ENCODE measurements around the gene TEX19.
A peak's percentile ranks its signal among the peaks of the same experiment; 100 is the strongest.
"Not testable (repeated sequence)": the region's sequence is repeated elsewhere in the genome, so short reads cannot be mapped to it uniquely, and the experiment has no call there.

The TEX19 gene

DNA sequence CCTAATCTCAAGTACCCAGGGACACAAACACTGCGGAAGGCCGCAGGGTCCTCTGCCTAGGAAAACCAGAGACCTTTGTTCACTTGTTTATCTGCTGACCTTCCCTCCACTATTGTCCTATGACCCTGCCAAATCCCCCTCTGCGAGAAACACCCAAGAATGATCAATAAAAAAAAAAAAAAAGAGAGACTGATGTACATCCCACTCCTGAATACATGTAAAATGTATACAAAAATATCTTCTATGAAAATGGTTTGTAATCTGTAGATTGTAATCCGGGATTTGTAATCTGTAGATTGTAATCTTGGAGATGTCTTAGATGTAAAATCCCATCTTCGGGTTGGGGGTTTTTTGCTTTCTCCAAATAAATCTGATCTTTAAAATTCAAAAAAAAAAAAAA lies 18.2 kb downstream of the TEX19 start:
- DNase-seq (ENCODE audit: low spot score), result not testable (repeated sequence)

DNA sequence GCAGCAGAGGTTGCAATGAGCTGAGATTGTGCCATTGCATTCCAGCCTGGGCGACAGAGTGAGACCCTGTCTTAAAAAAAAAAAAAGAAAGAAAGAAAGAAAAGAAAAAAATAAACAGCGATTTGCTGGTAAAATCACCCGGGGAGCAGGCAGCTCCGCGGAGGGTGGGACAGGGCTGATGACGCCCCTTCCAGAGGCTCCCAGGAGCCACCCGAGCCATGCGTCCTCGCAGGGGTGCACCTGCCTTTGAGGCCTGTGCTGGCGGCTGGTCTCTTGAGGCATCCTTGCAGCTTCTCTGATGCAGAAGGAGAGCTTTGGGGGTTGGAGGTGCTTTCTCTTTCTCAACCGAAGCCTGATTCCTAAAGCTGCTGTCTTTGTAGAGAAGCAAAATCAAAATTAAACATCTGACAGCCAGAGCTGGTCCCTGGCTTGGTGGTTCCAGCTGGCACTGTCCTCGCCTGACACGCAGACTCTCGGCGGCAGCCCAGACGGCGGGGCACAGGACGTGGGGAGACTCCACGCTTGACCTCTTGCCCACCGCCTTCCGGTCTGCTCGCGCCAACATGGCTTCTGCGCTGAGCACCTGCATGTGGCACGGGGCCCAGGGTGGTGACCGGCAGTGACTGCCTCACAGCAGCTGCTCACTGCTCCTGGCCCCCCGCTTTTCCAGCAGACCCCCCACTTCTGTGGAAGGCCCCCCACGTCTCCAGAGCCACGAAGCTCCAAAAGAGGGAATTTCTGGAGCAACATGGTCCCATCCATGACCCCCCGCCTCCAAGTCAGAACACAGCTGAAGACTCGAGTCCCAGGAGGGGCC lies 19.1 kb downstream of the TEX19 start:
- no peak for DNase-seq (ENCODE audit: low spot score)

DNA sequence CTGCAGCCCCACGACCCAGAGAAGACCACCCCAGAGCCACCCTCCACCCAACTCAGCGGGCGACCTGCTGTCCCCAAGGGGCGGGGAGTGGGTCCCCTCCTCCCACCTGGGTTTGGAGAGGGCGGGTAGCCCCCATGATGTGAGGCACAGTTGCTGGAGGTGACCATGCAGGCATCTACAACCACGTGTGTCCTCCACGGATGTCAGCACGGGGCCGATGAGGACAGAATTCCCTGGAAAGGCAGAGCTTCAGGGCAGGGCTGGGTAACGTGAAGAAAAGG lies 19.6 kb downstream of the TEX19 start:
- DNase-seq (ENCODE audit: low spot score), result no peak

DNA sequence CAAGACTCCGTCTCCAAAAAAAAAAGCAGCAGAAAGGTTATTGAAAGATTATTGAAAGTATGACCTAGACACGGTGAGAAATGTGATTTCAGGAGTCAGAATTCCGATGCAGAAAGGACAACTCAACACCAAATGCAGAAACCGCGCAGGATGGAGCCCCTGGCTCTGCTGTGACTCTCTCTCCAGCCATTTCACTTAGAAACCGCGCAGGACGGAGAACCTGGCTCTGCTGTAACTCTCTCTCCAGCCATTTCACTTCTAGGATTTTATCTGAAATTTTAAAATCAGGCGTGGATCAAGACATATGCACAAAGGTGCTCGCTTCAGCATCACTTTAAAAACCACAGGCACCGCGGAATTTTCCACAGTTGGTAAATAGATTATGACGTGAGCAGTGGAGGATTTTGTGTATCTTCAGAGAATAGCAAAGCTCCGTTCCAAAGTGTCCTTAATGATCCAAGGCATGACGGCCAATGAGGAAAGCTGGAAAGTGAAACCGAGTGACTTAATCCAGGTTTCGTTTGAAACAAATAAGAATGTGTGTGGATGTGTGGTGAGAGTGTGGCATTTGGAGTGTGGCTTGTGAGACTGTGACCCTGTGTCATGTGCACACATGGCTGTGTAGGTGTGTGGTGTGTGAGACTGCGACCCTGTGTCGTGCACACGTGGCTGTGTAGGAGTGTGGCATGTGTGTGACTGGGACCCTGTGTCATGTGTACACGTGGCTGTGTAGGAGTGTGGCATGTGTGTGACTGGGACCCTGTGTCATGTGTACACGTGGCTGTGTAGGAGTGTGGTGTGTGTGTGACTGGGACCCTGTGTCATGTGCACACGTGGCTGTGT lies 22.0 kb downstream of the TEX19 start:
- DNase-seq (ENCODE audit: low spot score), result peak; percentile 36

DNA sequence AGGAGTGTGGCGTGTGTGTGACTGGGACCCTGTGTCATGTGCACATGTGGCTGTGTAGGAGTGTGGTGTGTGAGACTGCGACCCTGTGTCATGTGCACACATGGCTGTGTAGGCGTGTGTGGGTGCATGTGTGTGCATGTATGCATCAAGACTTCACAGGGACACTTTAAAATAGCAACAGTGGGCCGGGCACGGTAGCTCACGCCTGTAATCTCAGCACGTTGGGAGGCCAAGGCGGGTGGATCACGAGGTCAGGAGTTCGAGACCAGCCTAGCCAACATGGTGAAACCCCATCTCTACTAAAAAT lies 22.6 kb downstream of the TEX19 start:
- DNase-seq (ENCODE audit: low spot score), result not testable (repeated sequence)

DNA sequence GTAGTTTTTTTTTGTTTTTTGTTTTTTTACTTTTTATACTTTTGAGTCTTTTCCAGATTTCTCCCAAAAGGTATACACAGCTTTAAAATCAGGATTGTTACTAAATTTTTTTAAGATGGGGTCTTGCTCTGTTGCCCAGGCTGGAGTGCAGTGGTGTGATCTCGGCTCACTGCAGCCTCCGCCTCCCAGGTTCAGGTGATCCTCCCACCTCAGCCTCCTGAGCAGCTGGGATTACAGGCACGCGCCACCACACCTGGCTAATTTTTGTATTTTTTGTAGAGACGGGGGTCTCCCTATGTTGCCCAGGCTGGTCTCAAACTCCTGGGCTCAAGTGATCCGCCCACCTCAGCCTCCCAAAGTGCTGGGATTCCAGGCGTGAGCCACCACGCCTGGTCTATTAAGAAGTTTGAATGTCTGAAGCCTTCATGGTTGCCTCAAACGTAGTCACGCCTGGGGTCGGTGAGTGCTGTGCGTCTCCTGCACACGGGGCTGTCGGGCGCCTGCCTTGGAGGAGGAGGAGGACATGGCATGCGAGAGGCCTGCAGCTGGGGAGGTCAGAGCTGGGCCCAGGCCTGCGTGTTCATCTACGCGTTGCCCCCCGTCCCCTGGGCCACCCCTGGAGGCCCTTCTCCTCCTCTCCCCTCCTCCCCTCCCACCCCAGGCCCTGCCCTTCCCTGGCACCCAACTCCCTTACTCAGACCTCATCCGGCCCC lies 23.3 kb downstream of the TEX19 start:
- not testable (repeated sequence) for DNase-seq (ENCODE audit: low spot score)

DNA sequence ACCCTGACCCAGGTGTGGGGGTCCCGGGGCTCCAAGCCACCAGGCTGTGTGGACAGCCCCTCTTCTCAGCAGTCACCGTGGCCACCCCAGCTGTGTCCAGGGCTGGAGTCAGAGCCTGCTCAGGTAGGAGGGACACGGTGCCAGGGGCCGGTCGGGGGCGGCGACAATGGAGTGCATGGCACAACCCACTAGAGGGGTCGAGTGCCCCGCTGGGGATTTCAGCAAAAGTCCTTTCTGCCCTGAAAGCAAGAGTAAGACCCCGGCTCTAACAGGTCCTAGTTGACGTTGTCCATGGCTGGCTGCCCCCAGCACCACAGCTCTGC lies 23.8 kb downstream of the TEX19 start:
- DNase-seq (ENCODE audit: low spot score), result no peak

DNA sequence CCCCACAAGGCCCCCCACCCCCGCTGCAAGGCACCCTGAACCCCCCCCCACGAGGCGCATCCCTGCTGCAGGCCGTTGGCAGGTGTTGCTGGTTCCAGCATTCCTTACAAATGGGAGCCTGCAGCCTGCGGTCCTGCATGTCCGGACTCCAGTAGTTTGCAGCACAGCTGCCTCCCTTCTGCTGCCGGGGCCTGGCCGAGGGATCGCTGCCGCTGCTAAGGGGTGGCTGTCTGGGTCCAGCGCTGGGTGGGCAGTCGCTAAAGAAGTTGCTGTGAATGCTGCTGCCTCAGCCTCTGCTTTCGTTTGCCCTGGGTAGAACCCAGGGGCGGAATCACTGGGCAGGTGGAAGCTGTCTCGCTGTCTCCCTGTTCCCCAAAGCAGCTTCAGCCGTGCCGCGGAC lies 24.4 kb downstream of the TEX19 start:
- no peak for DNase-seq (ENCODE audit: low spot score)

DNA sequence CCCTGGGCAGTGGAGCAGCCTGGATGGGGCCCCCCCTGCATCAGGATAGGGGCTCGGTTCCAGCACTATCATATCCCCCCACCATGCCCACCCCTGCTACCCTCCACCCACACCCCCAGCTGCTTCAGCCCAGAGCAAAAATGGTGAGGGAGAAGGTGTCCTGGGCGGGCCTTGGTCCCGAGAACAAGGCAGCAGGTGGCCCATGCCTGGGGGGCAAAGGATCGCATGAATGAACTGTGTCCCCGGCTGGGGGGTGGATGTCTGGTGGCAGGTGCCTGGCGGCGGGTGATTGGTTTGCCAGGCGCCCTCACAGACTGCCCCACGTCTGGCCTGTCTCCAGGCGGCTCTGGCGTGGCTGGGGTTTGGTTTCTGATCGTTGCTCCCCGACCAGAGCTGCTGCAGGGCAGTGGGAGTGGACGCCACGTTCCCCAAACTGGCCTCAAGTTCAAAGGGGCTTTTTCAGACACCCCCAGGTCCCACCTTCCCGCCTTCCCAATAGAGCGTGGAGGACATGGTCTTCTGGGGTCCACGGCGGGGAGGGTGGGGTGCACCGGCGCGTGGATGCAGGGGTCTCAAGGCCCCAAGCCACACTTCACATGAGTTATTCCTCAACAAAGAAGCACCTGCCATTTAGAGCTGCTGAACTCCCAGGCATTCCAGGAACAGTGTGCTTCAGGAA lies 25.1 kb downstream of the TEX19 start:
- DNase-seq (ENCODE audit: low spot score), result no peak

DNA sequence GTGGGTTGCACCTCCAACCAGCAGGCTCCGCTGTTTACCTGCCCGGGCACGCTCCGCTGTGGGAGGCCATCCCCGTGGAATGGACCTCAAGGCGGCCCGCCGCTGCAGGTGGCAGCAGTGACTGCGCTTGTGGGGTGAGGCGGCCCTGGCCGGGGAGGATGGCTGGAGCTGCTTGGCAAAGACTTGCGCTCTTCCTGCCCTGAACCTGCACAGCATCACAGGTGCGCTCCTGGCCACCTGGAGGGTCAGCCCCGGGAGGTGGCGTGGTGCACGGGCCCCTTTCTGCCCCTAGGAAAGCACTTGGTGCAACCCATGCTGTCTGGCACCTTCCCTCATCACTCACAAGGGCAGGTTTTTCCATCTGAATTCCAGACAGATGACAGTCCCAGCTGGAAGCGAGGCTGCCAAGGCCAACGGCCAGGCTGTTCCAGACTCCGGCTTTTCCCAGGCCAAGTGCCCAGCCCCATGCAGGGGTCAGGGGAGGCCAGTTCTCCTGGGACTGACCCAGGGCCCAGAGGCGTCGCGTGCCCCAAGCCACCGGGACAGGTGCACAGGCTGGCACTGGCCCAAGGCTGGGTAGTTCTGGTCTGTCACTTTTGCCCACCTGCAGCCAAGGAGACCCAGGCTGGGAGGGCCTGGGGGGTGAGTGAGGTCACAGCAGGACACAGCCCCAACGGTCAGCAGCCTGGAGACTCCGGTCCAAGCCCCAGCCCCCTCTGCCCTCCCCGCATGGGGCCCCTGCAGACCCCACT lies 25.9 kb downstream of the TEX19 start:
- DNase-seq (ENCODE audit: low spot score), result peak; percentile 66

DNA sequence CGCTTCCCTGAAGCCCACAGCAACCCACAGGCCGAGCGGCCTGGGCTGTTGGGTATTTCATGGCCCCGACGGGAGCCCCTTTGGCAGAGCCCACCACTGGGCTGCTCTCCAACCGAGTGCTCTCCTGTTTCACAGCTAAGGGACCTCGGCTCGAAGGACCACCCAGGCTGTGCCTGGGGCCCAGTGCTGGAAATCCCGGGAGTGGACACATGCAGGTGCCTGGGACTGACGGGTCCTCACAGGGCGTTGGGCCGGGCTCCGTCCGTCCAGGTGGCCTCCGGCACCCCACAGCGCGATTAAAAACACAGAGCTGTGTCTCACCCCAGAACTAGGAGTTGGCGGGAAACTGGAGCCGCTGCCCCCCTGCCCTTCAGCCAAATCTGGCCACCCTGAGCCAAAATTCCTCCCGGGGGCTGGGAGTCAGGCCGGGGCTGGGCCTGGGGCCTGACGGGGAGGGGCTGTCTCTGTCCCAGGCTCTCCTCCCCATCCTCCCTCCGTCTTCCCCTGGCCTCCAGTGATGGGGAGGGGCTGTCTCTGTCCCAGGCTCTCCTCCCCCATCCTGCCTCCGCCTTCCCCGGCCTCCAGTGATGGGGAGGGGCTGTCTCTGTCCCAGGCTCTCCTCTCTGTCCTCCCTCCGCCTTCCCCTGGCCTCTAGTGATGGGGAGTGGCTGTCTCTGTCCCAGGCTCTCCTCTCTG lies 26.7 kb downstream of the TEX19 start:
- DNase-seq (ENCODE audit: low spot score), result no peak

DNA sequence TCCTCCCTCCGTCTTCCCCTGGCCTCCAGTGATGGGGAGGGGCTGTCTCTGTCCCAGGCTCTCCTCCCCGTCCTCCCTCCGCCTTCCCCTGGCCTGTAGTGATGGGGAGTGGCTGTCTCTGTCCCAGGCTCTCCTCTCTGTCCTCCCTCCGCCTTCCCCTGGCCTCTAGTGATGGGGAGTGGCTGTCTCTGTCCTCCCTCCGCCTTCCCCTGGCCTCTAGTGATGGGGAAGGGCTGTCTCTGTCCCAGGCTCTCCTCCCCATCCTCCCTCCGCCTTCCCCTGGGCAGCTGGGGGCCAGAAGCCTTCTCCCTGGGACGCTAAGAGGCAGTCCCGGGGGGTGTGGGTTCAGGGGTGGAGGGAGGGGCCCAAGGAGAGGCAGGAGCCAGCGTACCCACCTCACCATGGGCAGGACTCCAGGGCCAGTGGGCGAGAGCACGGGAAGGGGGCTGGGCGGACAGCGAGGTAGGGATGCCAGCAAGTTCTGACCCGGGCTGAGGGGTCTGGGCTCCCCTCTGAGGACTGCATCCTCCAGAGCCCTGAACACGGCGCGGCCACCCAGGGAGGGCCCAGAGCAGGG lies 27.3 kb downstream of the TEX19 start:
- DNase-seq (ENCODE audit: low spot score), result no peak

DNA sequence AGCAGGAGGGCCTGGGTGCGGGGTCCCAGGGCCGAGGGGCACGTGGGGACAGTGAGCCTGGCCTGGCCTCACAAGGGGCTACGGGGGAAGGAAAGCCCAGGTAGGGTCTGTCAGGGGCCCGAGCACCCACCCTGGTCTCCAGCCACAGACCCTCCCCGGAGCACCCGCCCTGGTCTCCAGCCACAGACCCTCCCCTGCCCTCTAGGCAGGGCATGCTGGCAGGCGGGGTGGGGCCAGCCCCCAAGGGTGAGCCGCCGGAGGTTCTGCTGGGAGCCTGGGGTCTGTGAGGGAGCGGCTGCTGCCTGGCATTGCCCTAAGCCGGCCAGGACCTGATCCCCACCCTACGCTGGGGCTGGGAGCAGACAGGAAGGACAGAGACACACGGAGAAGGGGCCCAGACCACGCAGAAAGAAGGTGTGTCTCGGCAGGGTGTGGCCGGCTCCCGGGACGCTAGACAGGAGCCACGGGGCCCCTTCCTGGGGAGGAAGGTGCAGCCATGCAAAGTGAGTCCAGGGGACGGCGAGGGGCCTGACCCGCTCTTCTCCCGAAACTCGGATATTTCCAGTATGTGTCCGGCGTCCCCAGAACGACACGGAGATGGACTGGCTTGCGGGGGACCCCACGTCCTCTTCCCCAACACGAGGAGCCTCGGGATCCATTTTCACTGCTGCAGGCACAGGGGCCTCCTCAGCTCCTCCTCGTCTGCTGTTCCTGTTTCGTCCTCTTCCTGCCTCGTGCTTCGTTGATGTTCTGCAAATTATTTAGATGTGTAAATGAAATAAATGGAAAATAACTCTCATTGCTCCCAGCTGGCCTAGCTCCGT lies 28.0 kb downstream of the TEX19 start:
- no peak for DNase-seq (ENCODE audit: low spot score)

DNA sequence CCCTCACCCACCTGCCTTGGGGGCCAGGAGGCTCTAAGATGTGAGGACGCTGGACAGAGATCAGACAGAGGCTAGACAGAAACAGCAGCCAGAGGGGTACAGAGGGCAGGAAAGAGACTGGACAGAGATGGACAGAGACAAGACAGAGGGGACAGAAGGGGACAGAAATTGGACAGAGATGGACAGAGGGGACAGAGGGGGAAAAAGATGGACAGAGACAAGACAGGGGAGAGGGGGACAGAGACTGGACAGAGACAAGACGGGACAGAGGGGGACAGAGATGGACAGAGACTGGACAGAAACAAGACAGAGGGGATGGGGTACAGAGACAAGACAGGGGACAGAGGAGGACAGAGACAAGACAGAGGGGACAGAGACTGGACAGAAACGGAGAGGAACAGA lies 28.7 kb downstream of the TEX19 start:
- no peak for DNase-seq (ENCODE audit: low spot score)

DNA sequence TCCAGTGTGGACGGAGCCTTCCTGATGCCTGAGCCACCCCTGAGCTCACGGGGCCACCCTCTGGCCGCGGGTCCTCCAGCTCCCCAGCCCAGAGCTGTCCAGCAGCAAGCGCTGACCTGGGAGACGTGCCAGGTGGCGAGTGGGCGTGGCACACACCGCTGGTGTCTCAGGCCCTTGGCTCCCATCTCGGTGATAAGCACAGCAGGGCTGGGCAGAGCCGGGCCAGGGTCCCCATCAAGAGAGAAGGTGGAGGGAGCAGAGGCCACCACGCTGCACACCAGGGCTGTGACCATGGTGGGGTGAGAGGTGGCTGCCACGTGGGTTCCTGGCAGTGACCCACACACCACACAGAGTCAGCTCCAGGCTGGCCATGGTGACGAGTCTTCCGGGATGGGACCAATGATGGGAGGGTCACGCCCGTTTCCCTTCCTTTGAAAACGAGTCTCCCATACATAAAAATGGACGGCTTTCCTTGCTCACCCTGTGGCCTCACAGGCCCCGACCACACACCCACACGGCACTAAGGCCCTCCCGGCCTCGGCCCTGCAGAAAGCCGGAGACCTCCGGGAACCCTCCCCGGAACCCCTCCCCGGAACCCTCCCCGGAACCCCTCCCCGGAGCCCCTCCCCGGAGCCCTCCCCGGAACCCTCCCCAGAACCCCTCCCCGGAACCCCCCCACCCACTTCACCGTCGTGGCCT lies 29.3 kb downstream of the TEX19 start:
- peak; percentile 49 for DNase-seq (ENCODE audit: low spot score)

DNA sequence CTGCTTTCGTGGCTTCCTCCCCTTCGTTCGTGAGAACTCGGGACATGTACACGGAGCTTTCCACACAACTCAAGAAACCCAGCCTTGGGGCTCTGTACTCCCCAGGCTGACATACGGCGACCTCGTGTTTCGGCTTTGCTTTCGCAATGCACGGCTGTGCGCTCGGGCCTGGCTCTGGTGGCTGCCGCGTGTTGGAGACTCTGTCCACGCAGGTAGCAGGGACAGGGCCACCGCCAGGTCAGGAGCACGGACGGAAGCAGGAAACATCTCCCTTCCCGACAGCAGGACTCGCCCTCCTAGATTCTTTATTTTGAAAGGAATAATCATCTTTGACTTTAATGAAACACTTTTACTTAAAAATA lies 29.9 kb downstream of the TEX19 start:
- DNase-seq (ENCODE audit: low spot score), result no peak

DNA sequence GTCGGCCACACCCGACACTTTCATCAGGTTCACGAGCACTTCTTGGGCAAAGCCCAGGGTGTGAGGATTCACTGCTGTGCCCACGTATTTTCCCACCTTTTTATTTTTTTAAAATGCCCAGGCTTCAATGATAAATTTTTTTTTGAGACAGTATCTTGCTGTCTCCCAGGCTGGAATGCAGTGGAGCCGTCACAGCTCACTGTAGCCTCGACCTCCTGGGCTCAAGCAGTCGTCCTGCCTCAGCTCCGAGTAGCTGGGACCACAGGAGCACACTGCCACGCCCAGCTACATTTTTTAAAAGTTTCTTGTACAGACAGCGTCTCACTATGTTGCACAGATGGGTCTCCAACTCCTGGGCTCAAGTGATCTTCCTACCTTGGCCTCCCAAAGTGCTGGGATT lies 30.3 kb downstream of the TEX19 start:
- no peak for DNase-seq (ENCODE audit: low spot score)

DNA sequence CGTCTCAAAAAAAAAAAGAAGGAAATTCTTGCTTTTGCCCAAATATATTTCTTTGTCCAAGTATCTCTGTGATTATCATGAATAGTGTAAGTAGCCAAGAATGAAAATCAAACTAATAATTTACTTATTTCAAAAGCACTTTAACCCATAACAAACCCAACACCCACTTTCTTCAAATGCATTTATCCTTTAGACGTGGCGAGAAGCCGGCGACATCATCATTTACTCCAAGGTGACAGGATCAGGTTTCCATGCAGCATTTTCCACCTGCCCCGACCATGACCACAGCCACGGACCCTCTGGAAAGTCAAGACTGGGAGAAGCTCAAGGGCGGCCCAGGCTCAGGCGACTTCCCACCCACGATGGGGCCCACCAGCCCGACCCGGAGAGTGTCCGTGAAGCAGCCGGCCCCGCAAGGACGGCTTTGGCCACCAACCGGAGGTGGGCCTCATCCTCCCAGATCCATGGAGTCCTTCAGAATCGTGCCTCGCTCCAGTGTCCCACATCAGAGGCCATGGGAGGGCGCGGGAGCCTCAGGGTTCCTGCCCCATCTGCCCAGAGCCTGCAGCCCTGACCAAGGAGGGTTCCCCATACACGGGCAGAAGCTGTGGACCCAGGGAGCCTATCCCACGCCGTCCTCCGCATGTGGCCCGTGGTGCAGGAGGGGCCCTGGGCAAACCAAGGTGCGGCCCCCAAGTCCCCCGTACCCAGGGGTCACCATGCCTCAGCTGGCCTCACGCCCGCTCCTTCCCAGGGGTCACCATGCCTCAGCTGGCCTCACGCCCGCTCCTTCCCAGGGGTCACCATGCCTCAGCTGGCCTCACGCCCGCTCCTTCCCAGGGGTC lies 31.2 kb downstream of the TEX19 start:
- DNase-seq (ENCODE audit: low spot score), result no peak

Measured in AG08395 (cell line).